LHCN-M2 (cell line): Measurements from ENCODE around the gene PPARA. TPM values are rescaled to one million over a fixed set of nuclear protein-coding genes. Genes with fewer than 3 reads are reported as not detected.
A peak's percentile ranks its signal among the peaks of the same experiment; 100 is the strongest.

Source experiments
- DNase-seq: peaks from one replicate; pipeline ENCODE4 v3.0.0-alpha.2; 2012; ENCODE audit warnings: low read depth
- total RNA-seq: library from RNA; depleted of rRNA; stranded (reverse); fragments of >200 nt; gene quantifications from 2 replicates; pipeline ENCODE4 v1.2.3, GENCODE V29; 2014

Gene PPARA
- total RNA-seq, 1 experiment from 2014 or later, result 6.3 TPM

DNA sequence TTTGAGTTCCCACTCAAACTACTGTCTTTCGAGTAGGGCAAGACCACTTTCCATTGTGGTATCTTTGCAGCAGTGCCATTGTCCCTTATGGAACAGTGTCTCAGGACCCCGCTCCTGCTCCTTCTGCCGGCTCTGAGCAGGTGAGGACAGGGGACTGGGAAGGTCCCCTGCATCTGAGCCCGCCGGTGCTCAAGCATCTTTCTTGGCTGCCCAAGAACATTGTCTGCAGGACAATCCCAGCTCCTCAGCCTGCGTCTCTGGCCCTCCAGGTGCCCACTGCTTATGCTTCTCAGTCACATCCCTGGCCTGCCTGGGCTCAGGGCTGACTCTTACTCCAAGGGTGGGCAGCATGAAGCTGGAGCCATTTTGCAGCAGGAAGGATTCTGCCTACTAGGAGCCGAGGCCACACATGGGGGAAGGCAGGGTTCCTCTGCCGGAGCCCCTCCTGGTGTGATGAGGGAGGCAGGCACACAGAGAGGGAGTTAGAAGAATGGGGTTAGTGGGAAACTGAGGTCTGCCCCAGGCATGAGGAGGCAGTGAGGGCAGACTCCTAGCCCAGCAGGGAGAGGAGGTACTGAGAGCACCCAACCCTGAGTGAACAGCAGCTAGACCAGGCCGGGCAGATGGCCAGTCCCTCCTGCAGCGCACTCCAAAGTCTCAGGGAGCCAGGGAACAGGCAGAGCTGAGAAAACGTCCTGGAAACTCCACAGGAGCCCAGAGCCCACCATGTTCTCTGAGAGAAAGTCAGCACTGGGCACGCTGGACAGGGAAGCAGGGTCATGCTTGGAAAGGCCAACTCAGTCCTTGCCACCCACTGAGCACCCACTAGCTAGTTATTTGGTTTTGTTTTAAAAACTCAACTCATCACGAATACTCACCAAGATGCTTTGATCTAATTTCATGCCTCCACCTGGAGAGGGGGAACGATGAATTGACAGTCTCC is 7.5 kb upstream of the PPARA start:
- no peak for DNase-seq

GRCh38 chr22:46143491-46144147 is 6.7 kb upstream of the PPARA start:
- no peak for DNase-seq

- DNase-seq, result no peak
These were observed 4.9 kb upstream of the PPARA start for GRCh38 chr22:46145361-46145851.

DNA sequence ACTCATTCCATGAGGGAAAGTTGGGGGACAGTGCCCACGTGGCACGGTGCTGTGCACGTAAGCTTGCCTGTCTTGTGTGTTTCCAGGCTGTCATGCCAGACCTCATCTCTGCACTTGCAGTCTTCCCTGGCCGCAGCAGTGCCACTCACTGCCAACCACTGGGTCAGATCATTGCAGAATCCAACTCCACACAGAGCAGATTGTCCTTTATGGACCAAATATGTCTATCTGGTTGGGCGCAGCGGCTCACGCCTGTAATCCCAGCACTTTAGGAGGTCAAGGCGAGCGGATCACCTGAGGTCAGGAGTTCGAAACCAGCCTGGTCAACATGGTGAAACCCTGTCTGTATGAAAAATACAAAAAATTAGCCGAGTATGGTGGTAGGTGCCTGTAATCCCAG is 4.4 kb upstream of the PPARA start:
- DNase-seq, result no peak

DNA sequence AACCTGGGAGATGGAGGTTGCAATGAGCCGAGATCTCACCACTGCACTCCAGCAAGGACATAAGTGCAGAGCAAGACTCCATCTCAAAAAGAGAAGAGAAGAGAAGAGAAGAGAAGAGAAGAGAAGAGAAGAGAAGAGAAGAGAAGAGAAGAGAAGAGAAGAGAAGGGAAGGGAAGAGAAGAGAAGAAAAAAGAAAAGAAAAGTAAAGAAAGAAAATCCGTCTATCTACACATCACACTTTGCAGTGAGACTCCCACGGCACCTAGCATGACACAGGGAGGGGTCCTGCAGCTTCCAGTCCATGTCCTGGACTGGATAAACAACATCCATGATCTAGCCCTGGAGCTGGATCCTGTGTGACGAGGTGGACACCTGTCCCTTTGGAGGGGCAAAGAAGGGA is 4.0 kb upstream of the PPARA start:
- DNase-seq, result no peak

GRCh38 chr22:46147061-46147460 is 3.3 kb upstream of the PPARA start:
- DNase-seq, result no peak

- no peak for DNase-seq
These were observed 2.7 kb upstream of the PPARA start for GRCh38 chr22:46147471-46148267.

DNA sequence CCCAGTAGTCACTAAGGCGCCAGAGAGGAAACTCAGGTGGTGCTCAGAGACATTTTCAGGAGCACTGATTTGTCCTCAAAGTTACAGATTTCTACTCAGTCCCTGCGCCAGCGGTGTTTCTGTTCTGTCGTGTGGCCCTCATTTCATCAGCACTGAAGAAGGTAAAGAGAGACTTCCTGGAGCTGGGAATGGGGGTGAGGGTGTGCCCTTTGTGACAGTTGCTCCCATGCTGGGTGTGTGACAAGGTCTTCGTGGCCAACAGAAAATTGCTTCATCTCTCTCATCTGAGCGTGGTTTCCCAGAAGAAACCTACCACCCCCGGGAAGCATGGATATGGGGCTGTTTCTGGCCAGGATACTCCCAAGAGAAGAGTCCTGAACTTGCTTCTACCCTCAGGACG is 2.0 kb upstream of the PPARA start:
- no peak for DNase-seq

GRCh38 chr22:46148816-46149511 is 1.4 kb upstream of the PPARA start:
- DNase-seq, result no peak

DNA sequence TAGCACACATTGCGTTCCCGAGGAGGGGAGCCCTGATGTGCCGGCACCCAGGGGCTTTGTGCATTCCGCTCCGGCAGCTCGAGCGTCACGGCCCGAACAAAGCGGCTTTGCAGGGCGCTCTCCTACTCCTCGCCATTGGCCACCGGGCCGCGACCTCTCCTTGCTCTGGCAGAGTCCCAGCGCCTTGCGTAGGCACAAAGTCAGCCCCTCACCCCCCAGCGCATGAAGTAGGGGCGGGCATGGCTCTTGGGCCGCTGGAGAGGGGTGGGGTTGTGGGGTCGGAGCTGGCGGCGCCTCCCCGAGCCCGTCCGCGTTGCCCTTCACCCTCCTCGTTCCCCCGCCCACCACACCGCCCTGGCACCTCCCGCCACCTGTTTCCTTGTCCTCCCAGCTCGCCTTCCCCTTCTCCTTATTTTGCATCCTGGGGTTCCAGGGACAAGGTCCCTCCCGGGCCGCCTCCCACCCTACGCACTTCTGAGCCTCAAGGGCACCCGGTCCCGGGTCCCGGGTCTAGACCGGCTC is 753 bp upstream of the PPARA start:
- no peak for DNase-seq

DNA sequence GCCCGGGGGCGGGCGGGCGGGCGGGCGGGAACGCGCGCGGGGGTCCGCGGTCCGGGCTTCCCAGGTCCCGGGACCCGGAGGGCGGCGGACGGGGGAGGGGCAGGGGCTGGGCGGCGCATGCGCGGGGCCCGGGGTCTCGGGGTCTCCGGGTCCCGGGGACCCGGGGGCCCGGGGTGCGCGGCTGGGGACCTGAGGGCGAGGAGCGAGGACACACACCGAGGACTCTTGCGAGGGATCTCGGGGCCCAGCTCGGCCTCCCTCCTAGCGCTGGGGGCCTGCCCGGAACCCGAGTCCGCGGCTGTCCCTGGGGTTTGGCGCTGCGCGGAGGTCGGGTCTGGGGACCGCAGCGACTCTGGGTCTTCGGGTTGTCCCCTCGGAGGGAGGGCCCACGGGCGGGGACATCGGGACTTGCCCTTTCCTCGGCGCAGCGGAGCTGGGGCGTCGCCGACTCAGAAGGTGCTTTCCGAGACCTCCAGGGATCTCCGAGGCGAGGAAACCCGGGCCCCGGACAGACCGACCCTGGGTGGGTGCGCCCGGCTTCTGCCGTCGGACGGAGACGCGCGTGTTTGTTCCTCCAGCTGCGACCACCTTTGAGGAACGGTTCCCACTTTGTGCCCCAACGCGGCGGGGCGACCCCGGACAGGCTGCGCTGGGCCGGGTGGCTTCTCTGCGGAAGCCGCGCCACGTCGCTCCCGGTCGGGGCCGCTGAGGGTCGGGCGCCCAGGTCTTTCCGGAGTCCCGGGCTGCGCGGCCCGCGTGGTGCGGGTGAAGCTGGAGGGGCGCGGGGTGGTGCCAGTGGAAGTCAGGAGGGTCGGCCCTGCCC is 540 bp downstream of the PPARA start:
- DNase-seq, result no peak

GRCh38 chr22:46153930-46154329 is 3.6 kb downstream of the PPARA start:
- DNase-seq, result no peak

DNA sequence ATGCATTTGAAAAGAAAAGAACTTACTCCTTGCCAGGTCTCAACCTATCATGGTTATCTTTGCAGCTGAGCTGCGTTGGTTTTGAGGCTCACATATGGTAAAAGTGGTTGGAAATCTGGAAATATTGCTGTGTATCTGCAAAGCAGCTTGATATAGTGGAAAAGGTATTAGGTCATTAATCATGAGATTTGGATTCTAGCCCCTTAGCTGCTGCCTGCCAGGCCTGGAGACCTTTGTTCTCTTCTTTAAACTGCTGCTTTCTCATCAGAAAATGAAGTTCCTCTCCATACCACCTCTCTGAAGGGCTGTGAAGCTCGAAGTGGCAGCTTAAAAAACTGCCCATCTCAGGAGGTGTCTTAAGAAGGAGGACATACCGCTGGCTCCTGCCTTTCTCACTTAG is 5.7 kb downstream of the PPARA start:
- no peak for DNase-seq

- DNase-seq, result no peak
These were observed 8.0 kb downstream of the PPARA start for GRCh38 chr22:46158283-46158682.

DNA sequence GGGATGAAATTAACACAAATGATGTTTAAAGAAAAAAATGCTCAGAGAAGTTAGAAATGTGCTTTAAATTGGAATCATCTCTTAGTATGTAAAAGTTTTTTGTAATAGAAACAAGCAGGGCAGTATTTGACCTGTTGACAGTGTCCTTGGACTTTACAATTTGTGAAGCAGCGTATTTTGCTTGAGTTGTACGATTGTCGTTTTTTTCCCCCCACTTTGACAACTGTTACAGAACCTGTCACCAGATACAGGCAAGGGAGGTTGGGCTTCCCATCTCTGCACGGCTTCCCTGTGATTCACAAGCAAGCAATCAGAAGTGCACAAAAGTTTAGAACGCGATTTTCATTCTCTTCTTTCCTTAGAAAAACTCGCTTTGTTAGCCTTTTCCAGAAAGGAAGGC is 8.9 kb downstream of the PPARA start:
- no peak for DNase-seq

- DNase-seq, result peak; percentile 23
These were observed 9.5 kb downstream of the PPARA start for GRCh38 chr22:46159777-46160176.

GRCh38 chr22:46162285-46162684 is 12.0 kb downstream of the PPARA start:
- no peak for DNase-seq

DNA sequence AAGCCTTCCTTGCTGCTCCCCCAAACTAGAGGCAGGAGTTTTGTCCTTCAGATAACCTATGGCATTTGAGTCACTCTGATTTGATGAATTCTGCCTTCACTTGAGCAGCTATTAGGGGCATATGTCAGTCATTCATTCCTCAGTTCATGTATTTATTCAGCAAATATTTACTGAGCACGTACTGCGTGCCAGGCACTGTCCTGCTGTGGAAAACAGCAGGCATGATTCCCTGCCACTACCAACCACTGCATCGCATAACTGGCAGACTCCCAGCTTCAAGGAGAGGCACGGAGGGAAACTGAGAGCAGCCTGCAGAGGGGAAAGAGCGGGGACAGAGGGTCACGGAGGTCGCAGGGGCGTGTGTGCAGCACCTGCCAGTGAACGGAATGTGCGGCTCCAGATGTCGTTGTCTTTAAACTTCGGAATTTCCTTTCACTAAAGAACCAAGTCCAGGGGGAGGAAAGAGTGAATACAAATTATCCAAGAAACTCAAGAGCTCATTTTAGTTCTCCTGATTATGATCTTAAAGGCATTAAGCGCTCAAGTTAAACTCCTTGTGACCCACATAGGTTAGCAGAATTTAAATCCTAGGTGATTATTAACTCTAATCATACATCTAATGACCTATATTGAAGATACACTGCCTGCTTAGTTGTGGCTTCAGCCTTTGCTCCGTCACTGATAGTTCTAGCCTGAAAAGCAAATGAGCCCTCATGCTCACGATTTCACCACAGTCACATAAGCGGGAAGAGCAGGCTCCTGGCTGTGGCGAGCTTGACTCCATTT is 12.6 kb downstream of the PPARA start:
- no peak for DNase-seq

DNA sequence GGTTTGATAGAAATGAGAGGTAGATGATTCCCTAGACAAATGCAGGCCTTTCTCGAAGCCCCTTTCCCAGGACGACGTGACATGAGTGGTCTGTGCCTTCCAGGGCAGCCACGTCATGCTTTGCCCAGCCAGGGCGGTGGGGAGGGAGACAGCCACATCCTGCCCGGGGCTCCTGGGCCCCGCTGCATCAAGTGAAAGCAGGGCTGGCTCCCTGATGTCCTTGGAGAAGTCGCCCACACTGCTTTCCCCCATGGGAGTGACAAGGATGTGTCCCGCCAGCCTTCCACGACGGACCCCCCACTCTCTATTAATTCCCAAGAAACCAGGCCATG is 13.2 kb downstream of the PPARA start:
- DNase-seq, result no peak

- DNase-seq, result no peak
These were observed 15.7 kb downstream of the PPARA start for GRCh38 chr22:46165977-46166376.
